Brain microvascular endothelial cell (primary cell): ENCODE measurements around the gene WDR20.

ENCODE experiments used
- DNase-seq: peaks from one replicate; pipeline ENCODE4 v3.0.0-alpha.2; 2020
- H3K27ac ChIP-seq: fragments of 250-450 bp; sonication (Bioruptor Pico); 2 replicates; pipeline ENCODE4 v1.5.1; 2020; ENCODE audit warnings: mild to moderate bottlenecking, moderate library complexity
- H3K27me3 ChIP-seq: fragments of 250-450 bp; sonication (Bioruptor Pico); replicated peaks from 2 replicates; pipeline ENCODE4 v1.5.1; 2020; ENCODE audit warnings: mild to moderate bottlenecking
- H3K36me3 ChIP-seq: fragments of 250-450 bp; sonication (Bioruptor Pico); replicated peaks from 2 replicates; pipeline ENCODE4 v1.5.1; 2020; ENCODE audit warnings: mild to moderate bottlenecking
- H3K4me3 ChIP-seq: 2 replicates; pipeline ENCODE4 v1.5.1; 2011; ENCODE audit warnings: low read depth, mild to moderate bottlenecking, control low read depth, low read length, moderate library complexity
- in situ Hi-C: cut with HindIII; loops from 2 replicates; pipeline ENCODE4 v1.10.0; 2017; ENCODE audit warnings: low sequenced_read_pairs, low pct_ligation_motif_present
- TF ChIP-seq, protein P1 (sequence below): IDR thresholded peaks from 2 replicates; pipeline ENCODE4 v1.5.1; 2011; ENCODE audit warnings: low read depth, mild to moderate bottlenecking, moderate library complexity, low read length, control low read depth, inconsistent platforms; ENCODE audit errors: missing control alignments

The WDR20 gene

DNA sequence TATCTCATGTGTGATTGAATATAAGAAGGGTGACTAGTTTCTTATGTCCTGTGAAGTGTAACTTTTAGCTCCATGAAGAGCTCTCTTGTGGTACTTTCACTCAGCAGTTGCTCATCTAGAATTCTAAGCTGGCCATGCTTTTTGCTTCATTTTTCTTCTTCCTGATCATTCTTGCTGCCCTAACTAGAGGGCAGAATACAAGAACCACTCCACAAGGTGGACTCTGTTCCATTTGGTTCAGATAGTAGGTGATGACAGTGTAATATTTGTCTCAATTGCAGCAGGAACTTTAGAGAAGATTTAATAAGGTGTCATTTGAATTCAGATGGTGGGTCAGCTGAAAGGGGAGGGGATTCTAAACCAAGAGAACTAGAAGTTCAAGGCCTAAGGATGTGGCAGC lies 17.6 kb downstream of the WDR20 start:
- Histone ChIP-seq H3K27ac (no peak overlapping the region), H3K36me3 (no peaks in the 10 kb centered on the region), H3K27me3 (no peaks in the 10 kb centered on the region), H3K4me3 (no peak overlapping the region)
- DNase-seq, result no peak
- in situ Hi-C loops, result no loop called here
- TF ChIP-seq, protein P1, sequence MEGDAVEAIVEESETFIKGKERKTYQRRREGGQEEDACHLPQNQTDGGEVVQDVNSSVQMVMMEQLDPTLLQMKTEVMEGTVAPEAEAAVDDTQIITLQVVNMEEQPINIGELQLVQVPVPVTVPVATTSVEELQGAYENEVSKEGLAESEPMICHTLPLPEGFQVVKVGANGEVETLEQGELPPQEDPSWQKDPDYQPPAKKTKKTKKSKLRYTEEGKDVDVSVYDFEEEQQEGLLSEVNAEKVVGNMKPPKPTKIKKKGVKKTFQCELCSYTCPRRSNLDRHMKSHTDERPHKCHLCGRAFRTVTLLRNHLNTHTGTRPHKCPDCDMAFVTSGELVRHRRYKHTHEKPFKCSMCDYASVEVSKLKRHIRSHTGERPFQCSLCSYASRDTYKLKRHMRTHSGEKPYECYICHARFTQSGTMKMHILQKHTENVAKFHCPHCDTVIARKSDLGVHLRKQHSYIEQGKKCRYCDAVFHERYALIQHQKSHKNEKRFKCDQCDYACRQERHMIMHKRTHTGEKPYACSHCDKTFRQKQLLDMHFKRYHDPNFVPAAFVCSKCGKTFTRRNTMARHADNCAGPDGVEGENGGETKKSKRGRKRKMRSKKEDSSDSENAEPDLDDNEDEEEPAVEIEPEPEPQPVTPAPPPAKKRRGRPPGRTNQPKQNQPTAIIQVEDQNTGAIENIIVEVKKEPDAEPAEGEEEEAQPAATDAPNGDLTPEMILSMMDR, result no peak

DNA sequence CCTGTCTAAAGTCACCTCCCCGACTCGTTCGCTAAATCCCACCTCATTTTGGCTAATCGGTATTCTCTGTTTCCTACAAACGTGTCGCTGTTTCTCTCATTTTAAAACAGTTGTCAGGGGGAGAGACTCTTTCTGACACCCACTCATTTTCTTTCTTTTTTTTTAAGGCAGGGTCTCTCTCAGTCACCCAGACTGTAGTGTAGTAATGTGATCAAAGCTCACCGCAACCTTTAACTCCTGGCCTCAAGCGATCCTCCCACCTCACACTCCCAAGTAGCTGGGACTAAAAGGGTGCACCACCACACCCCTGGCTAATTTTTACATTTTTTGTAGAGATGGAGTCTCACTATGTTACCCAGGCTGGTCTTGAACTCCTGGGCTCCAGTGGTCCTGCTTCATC lies 19.1 kb downstream of the WDR20 start:
- H3K27ac ChIP-seq, result no peak overlapping the region
- TF ChIP-seq, protein P1, result no peak
- H3K36me3 ChIP-seq, result no peaks in the 10 kb centered on the region
- no peak for DNase-seq
- H3K4me3 ChIP-seq, result no peak overlapping the region
- in situ Hi-C loops, result no loop called here
- H3K27me3 ChIP-seq, result no peaks in the 10 kb centered on the region

DNA sequence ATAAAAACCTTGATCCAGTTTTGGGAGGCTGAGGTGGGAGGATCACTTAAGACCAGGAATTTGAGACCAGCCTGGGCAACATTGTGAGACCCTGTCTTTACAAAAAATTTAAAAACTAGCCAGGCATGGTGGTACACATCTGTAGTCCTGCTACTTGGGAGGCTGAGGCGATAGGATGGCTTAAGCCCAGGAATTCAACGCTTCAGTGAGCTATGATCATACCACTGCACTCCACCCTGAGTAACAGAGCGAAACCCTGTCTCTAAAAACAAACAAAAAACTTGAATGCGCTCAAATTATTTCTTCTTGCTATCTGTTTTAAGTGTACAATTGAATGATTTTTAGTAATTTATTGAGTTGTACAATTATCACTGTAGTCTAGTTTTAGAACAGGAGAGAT lies 20.1 kb downstream of the WDR20 start:
- in situ Hi-C loops, result no loop called here
- H3K4me3 ChIP-seq, result no peak overlapping the region
- no peaks in the 10 kb centered on the region for H3K27me3 ChIP-seq
- H3K36me3 ChIP-seq, result no peaks in the 10 kb centered on the region
- DNase-seq, result no peak
- H3K27ac ChIP-seq, result no peak overlapping the region
- TF ChIP-seq, protein P1, result no peak

DNA sequence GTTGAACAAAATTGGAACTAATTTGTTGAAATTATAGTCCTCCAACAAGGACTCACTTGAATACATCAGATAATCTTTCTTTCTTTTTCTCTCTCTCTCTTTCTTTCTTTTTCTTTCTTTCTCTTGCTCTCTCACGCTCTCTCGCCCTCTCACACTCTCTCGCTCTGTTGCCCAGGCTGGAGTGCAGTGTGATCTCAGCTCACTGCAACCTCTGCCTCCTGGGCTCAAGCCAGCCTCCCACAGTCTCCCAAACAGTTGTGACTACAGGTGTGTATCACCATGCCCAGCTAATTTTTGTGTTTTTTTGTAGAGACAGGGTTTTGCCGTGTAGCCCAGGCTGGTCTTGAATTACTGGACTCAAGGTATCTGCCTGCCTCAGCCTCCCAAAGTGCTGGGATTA lies 22.8 kb downstream of the WDR20 start:
- Histone ChIP-seq H3K27me3 (no peaks in the 10 kb centered on the region), H3K4me3 (no peak overlapping the region), H3K36me3 (no peaks in the 10 kb centered on the region), H3K27ac (no peak overlapping the region)
- TF ChIP-seq, protein P1, result no peak
- in situ Hi-C loops, result no loop called here
- DNase-seq, result no peak

DNA sequence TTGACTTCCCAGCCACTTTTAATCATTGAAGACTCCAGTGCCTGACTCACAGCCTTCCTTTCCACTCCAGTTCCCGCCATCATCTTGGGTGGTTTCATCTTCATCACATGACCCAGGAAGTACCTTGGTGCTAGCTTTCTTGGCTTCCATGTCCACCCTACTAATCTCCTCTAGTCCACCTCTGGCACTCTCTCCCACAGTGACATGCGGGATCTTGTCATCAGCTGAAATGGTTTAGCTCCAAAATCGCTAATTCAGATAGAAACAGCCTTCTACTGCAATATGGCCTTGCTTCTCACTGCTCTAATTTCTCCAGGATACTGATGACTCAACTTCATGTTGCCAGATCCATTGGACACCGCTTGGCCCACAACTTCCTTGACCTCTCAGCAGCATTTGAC lies 24.5 kb downstream of the WDR20 start:
- no peak overlapping the region for H3K4me3 ChIP-seq
- no peaks in the 10 kb centered on the region for H3K27me3 ChIP-seq
- in situ Hi-C loops, result no loop called here
- H3K36me3 ChIP-seq, result no peaks in the 10 kb centered on the region
- no peak overlapping the region for H3K27ac ChIP-seq
- TF ChIP-seq, protein P1, result no peak
- peak; percentile 39 for DNase-seq

DNA sequence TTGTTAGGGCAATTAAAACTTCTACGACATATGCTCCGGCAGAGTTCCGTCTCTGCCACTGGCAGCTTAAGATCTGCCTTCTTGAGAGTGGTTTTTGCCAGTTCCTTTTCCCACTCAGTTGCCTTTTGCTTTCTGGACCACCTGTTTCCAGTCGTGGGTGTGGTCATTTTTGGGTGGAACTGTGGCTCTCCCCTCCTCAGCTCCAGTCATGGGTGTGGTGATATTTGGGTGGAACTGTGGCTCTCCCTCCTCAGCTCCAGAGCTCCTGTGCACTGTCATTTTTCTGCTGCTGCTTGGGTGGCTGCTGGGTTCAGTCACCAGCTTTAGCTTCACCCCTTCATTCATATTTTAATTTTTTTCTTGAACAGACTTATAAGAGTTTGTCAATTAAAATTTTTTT lies 25.3 kb downstream of the WDR20 start:
- in situ Hi-C loops, result no loop called here
- no peaks in the 10 kb centered on the region for H3K36me3 ChIP-seq
- no peak overlapping the region for H3K27ac ChIP-seq

More for the DNA sequence above, 25.3 kb downstream of the WDR20 start:
- no peaks in the 10 kb centered on the region for H3K27me3 ChIP-seq
- TF ChIP-seq, protein P1, result no peak
- DNase-seq, result no peak
- no peak overlapping the region for H3K4me3 ChIP-seq
